ENCODE data around the gene TLCD1. TPM values are rescaled to one million over a fixed set of nuclear protein-coding genes. Genes with fewer than 3 reads are reported as not detected.
"Not testable (repeated sequence)": the region's sequence is repeated elsewhere in the genome, so short reads cannot be mapped to it uniquely, and the experiment has no call there.

Gene TLCD1
- total and polyA plus RNA-seq, 5 experiments from 2014 or later = 0.22 to 0.88 TPM; not detected in 3

- not testable (repeated sequence) for H3K27ac Mint-ChIP-seq
- POLR2A ChIA-PET = interaction anchor here (1.5 kb wide), 1 partner anchor 10 kb away, joined by 4 read pairs; no protein-coding TSS in a partner anchor
Observed at GRCh38 chr17:28735913-28736769, 10.1 kb upstream of the TLCD1 start.

GRCh38 chr17:28735242-28735722 is 9.2 kb upstream of the TLCD1 start:
- Mint-ChIP-seq H3K27me3 (no peaks in the 10 kb centered on the region), H3K4me3 (no peak overlapping the region), H3K9me3 (no peaks in the 10 kb centered on the region), H3K4me1 (peaks cover 10 to 29% (median 19%) of the 10 kb centered on the region in 4 donors), H3K27ac (no peak overlapping the region), H3K36me3 (peaks cover 0 to 2% (median 0%) of the 10 kb centered on the region in 3 donors)
- POLR2A ChIA-PET = interaction anchor here (0.7 to 1.5 kb wide), 2 partner anchors 10 to 16 kb away, joined by 3 to 4 read pairs; partner anchors contain the start of gene RPL23A
- no peak for DNase-seq
- ATAC-seq = no peak

More at GRCh38 chr17:28735913-28736769, 10.1 kb upstream of the TLCD1 start:
- not testable (repeated sequence) for H3K27me3 Mint-ChIP-seq, H3K36me3 Mint-ChIP-seq, H3K4me3 Mint-ChIP-seq, H3K9me3 Mint-ChIP-seq, DNase-seq, ATAC-seq
- H3K4me1 Mint-ChIP-seq = peaks cover 10 to 35% (median 19%) of the 10 kb centered on the region in 4 donors

- Mint-ChIP-seq H3K27ac (peak overlapping the region in 2 of 10 donors; percentile 11 to 24), H3K4me3 (no peak overlapping the region), H3K36me3 (peaks cover 0 to 2% (median 0%) of the 10 kb centered on the region in 3 donors), H3K9me3 (no peaks in the 10 kb centered on the region), H3K27me3 (no peaks in the 10 kb centered on the region), H3K4me1 (peaks cover 10 to 30% (median 19%) of the 10 kb centered on the region in 4 donors)
- DNase-seq = peak in 1 of 10 donors; percentile 18
- peak in 1 of 2 donors; percentile 17 for ATAC-seq
- POLR2A ChIA-PET = interaction anchor here (0.7 to 1.5 kb wide), 3 partner anchors 11 to 16 kb away, joined by 3 to 4 read pairs (median 3); partner anchors contain the start of gene RPL23A
Observed at GRCh38 chr17:28734712-28735241, 8.7 kb upstream of the TLCD1 start.

- POLR2A ChIA-PET = interaction anchor here (0.7 to 1.0 kb wide), 3 partner anchors 10 to 17 kb away, joined by 3 to 5 read pairs (median 3); no protein-coding TSS in a partner anchor
- ATAC-seq = no peak
- Mint-ChIP-seq H3K36me3 (peaks cover 0 to under 1% (median 0%) of the 10 kb centered on the region in 3 donors), H3K9me3 (no peaks in the 10 kb centered on the region), H3K4me1 (peaks cover 8 to 26% (median 16%) of the 10 kb centered on the region in 4 donors), H3K27ac (no peak overlapping the region), H3K27me3 (no peaks in the 10 kb centered on the region), H3K4me3 (no peak overlapping the region)
- no peak for DNase-seq
Observed at GRCh38 chr17:28733346-28733745, 7.3 kb upstream of the TLCD1 start.

- POLR2A ChIA-PET = interaction anchor here (4.2 to 7.5 kb wide), 2 partner anchors 16 to 18 kb away, joined by 41 to 365 read pairs; partner anchors contain the start of genes PROCA1 and TRAF4
- Mint-ChIP-seq H3K4me3 (peak overlapping the region in 1 of 10 donors; percentile 33), H3K27ac (peak overlapping the region in 3 of 10 donors; percentile 15 to 44 (median 39)), H3K4me1 (peaks cover 19 to 37% (median 36%) of the 10 kb centered on the region in 4 donors), H3K9me3 (no peaks in the 10 kb centered on the region), H3K36me3 (peaks cover 0 to 5% (median 0%) of the 10 kb centered on the region in 3 donors), H3K27me3 (no peaks in the 10 kb centered on the region)
- DNase-seq (no peak), ATAC-seq (no peak)
Observed at GRCh38 chr17:28729950-28730330, 3.9 kb upstream of the TLCD1 start.

- Mint-ChIP-seq H3K27ac (peak within 1 kb of the TSS; percentile 96 to 100 (median 99)), H3K4me1 (peaks cover 18 to 48% (median 41%) of the 10 kb centered on the region in 4 donors), H3K4me3 (peak within 1 kb of the TSS; percentile 95 to 100 (median 98)), H3K9me3 (no peaks in the 10 kb centered on the region), H3K36me3 (peaks cover under 1 to 19% (median 5%) of the 10 kb centered on the region in 3 donors), H3K27me3 (no peaks in the 10 kb centered on the region)
- POLR2A ChIA-PET = interaction anchor here (0.5 to 7.5 kb wide), 21 partner anchors 9 to 889 kb away, joined by 3 to 365 read pairs (median 6); partner anchors contain the start of genes BLTP2, DHRS13, FAM222B and FLOT2
- ATAC-seq (peak; percentile 62 to 70), DNase-seq (peak; percentile 92 to 99 (median 97))
Observed at GRCh38 chr17:28728364-28729200, 2.5 kb upstream of the TLCD1 start, which contains the start of gene NEK8. NEK8 (plus strand) TSS chr17:28728788; CDS start chr17:28728814, 26 bp downstream.

GRCh38 chr17:28726627-28727491 is 826 bp upstream of the TLCD1 start:
- Mint-ChIP-seq H3K27ac (peak overlapping the region; percentile 82 to 100 (median 99)), H3K36me3 (peaks cover 5 to 35% (median 7%) of the 10 kb centered on the region in 3 donors), H3K4me1 (peaks cover 16 to 63% (median 51%) of the 10 kb centered on the region in 4 donors), H3K27me3 (no peaks in the 10 kb centered on the region), H3K4me3 (peak overlapping the region; percentile 95 to 100 (median 98)), H3K9me3 (no peaks in the 10 kb centered on the region)
- peak; percentile 37 to 44 for ATAC-seq
- DNase-seq = peak; percentile 82 to 93 (median 88)
- POLR2A ChIA-PET = interaction anchor here (0.5 to 7.5 kb wide), 24 partner anchors 7 to 355 kb away, joined by 3 to 365 read pairs (median 6); partner anchors contain the start of genes BLTP2, DHRS13, FAM222B and FLOT2

GRCh38 chr17:28725660-28726225 is 290 bp downstream of the TLCD1 start:
- H3K9me3 Mint-ChIP-seq = no peaks in the 10 kb centered on the region
- peak in 3 of 10 donors; percentile 30 to 44 (median 41) for DNase-seq
- H3K4me3 Mint-ChIP-seq = peak overlapping the region; percentile 76 to 98 (median 82)
- ATAC-seq = peak in 1 of 2 donors; percentile 3
- H3K36me3 Mint-ChIP-seq = peaks cover 5 to 46% (median 15%) of the 10 kb centered on the region in 3 donors
- peak overlapping the region in 8 of 10 donors; percentile 37 to 95 (median 82) for H3K27ac Mint-ChIP-seq
- POLR2A ChIA-PET = interaction anchor here (1.0 to 7.5 kb wide), 9 partner anchors 14 to 226 kb away, joined by 3 to 365 read pairs (median 20); partner anchors contain the start of genes BLTP2, DHRS13, FLOT2 and PHF12
- no peaks in the 10 kb centered on the region for H3K27me3 Mint-ChIP-seq
- H3K4me1 Mint-ChIP-seq = peaks cover 18 to 73% (median 61%) of the 10 kb centered on the region in 4 donors

GRCh38 chr17:28725166-28725659 is 820 bp downstream of the TLCD1 start:
- Mint-ChIP-seq H3K4me1 (peaks cover 21 to 78% (median 66%) of the 10 kb centered on the region in 4 donors), H3K36me3 (peaks cover 9 to 52% (median 21%) of the 10 kb centered on the region in 3 donors), H3K4me3 (peak overlapping the region; percentile 76 to 98 (median 82)), H3K27ac (peak overlapping the region; percentile 37 to 87 (median 80)), H3K9me3 (no peaks in the 10 kb centered on the region), H3K27me3 (no peaks in the 10 kb centered on the region)
- no peak for ATAC-seq
- DNase-seq = no peak
- POLR2A ChIA-PET = interaction anchor here (1.0 to 7.5 kb wide), 5 partner anchors 21 to 226 kb away, joined by 4 to 365 read pairs (median 20); partner anchors contain the start of genes BLTP2, DHRS13, PHF12 and SDF2
